Astrocyte (in vitro differentiated cells and primary cell): ENCODE results near the gene FOSL2.

Source experiments
- CTCF ChIP-seq: IDR thresholded peaks from 2 replicates; pipeline ENCODE4 v1.5.1; 2011; ENCODE audit warnings: low read depth, mild to moderate bottlenecking, inconsistent platforms, low read length, moderate library complexity; ENCODE audit not compliant: insufficient read depth
- EZH2 ChIP-seq: IDR thresholded peaks from 2 replicates; pipeline ENCODE4 v1.6.1; 2012; ENCODE audit warnings: mild to moderate bottlenecking, low read length, inconsistent platforms; ENCODE audit not compliant: insufficient read depth

- no peak for TF ChIP-seq CTCF
- TF ChIP-seq EZH2: no peak
These were observed 46.5 kb downstream of the FOSL2 start for GRCh38 chr2:28439127-28439526.
